ENCODE data around the gene PADI3.

Gene PADI3

GRCh38 chr1:17248781-17249180 is at the start of gene PADI3:
Gene PADI3 (plus strand): TSS chr1:17249098. CDS start chr1:17249138, 40 bp downstream.
- no peak for DNase-seq

GRCh38 chr1:17199267-17200044 is 49.4 kb upstream of the PADI3 start:
- no peak for DNase-seq

GRCh38 chr1:17200246-17200645 is 48.7 kb upstream of the PADI3 start:
- DNase-seq, result no peak

GRCh38 chr1:17200756-17201155 is 48.1 kb upstream of the PADI3 start:
- DNase-seq, result no peak

- DNase-seq, result no peak
Observed at GRCh38 chr1:17201201-17202021, 47.5 kb upstream of the PADI3 start.

- no peak for DNase-seq
Observed at GRCh38 chr1:17204546-17205440, 44.1 kb upstream of the PADI3 start, which contains the start of gene PADI1. Gene PADI1 (plus strand): TSS chr1:17205128. CDS start chr1:17205218, 90 bp downstream.

GRCh38 chr1:17205652-17206051 is 43.2 kb upstream of the PADI3 start:
- no peak for DNase-seq

- DNase-seq, result no peak
Observed at GRCh38 chr1:17206196-17206595, 42.7 kb upstream of the PADI3 start.

GRCh38 chr1:17207046-17207445 is 41.9 kb upstream of the PADI3 start:
- no peak for DNase-seq

- DNase-seq, result no peak
Observed at GRCh38 chr1:17207540-17207939, 41.4 kb upstream of the PADI3 start.

GRCh38 chr1:17207966-17208418 is 40.9 kb upstream of the PADI3 start:
- peak; percentile 30 for DNase-seq

GRCh38 chr1:17208546-17208945 is 40.4 kb upstream of the PADI3 start:
- DNase-seq, result no peak

- no peak for DNase-seq
Observed at GRCh38 chr1:17209430-17209829, 39.5 kb upstream of the PADI3 start.

GRCh38 chr1:17210176-17210575 is 38.7 kb upstream of the PADI3 start:
- DNase-seq, result no peak

GRCh38 chr1:17211377-17211776 is 37.5 kb upstream of the PADI3 start:
- DNase-seq, result no peak

GRCh38 chr1:17212009-17212408 is 36.9 kb upstream of the PADI3 start:
- no peak for DNase-seq

- peak; percentile 62 for DNase-seq
Observed at GRCh38 chr1:17212487-17213121, 36.3 kb upstream of the PADI3 start.

- DNase-seq, result no peak
Observed at GRCh38 chr1:17213148-17213781, 35.6 kb upstream of the PADI3 start.

GRCh38 chr1:17213782-17214148 is 35.1 kb upstream of the PADI3 start:
- no peak for DNase-seq

- DNase-seq, result no peak
Observed at GRCh38 chr1:17214876-17215544, 33.9 kb upstream of the PADI3 start.

- no peak for DNase-seq
Observed at GRCh38 chr1:17215545-17215890, 33.4 kb upstream of the PADI3 start.
